ENCODE measurements around the gene SLC34A3. TPM values are rescaled to one million over a fixed set of nuclear protein-coding genes. Genes with fewer than 3 reads are reported as not detected.

The SLC34A3 gene
- total RNA-seq, 2 experiments from 2014 or later = not detected

DNA sequence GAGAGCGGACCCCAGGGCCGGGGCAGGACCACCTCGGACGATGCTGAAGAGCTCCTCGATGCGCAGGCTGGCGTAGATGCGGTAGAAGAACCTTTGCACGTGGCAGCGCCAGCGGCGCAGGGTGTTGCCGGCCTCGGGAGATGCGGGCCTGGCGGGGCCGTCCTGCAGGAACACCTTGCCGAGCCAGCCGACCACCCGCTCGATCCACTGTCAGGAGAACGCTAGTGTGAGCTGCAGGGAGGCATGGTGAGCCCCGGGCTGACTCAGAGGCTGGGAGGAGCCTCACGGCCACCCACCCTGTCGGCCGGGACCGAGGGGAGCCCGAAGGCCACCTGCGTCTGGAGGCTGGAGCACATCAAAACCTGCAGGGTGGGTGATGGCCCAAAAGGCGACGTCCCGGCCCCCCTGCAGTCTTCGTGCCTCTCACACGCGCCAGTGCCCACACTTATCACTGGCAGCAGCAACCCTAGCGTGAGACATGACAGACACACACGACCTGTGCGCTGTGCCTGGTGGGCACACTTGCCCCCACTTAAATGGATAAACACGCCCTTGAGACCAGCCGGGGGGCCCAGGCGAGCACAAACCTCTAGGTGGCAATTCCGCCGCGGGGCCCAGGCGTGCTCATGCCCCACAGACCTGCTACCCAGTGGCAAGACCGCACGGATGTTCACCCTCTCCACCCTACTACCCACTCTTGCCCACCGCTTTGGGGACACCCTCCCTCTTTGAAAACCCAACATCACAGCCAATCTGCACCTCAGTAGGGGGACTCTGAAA, 45.6 kb upstream of the SLC34A3 start:
- ATAC-seq (no peak), DNase-seq (no peak)
- no peak overlapping the region for H3K4me3 Mint-ChIP-seq
- intact Hi-C loops (cut with micrococcal nuclease) = no loop called here
- H3K27me3 Mint-ChIP-seq = no peaks in the 10 kb centered on the region
- peaks cover 8% of the 10 kb centered on the region for H3K36me3 Mint-ChIP-seq (ENCODE audit: low read depth)
- peaks cover 26% of the 10 kb centered on the region for H3K4me1 Mint-ChIP-seq (ENCODE audit: low read depth)
- H3K27ac Mint-ChIP-seq = no peak overlapping the region
- TF ChIP-seq, protein P1, sequence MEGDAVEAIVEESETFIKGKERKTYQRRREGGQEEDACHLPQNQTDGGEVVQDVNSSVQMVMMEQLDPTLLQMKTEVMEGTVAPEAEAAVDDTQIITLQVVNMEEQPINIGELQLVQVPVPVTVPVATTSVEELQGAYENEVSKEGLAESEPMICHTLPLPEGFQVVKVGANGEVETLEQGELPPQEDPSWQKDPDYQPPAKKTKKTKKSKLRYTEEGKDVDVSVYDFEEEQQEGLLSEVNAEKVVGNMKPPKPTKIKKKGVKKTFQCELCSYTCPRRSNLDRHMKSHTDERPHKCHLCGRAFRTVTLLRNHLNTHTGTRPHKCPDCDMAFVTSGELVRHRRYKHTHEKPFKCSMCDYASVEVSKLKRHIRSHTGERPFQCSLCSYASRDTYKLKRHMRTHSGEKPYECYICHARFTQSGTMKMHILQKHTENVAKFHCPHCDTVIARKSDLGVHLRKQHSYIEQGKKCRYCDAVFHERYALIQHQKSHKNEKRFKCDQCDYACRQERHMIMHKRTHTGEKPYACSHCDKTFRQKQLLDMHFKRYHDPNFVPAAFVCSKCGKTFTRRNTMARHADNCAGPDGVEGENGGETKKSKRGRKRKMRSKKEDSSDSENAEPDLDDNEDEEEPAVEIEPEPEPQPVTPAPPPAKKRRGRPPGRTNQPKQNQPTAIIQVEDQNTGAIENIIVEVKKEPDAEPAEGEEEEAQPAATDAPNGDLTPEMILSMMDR (IDR thresholded peaks at IDR 0.05) = no peak
- no peaks in the 10 kb centered on the region for H3K9me3 Mint-ChIP-seq
- ChIA-PET POLR2A (interaction anchor here (1.0 kb wide), 1 partner anchor 10 kb away, joined by 3 read pairs; no protein-coding TSS in a partner anchor), CTCF (no interaction called here)

DNA sequence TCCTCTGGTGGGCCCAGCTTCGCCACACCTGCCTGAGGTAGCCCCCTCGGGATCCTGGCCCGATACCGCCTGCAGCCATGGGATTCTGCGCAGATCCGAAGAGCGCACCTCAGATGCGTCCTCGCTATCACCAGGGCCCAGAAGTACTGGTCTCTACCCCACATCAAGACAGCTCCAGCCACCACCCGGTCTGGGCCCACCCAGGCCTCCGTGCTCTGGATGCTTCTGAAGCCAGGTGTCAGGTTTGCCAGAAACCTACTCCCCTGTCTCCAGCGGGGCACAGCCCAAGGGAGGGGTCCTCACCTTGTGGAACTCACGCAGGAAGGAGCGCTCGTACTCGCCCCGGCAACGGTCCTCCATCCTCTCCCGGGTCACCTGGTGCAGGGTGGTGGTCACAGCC, 44.8 kb upstream of the SLC34A3 start:
- CTCF ChIA-PET = interaction anchor here (1.1 kb wide), 1 partner anchor 9 kb away, joined by 4 read pairs; no protein-coding TSS in a partner anchor
- DNase-seq = no peak
- H3K4me3 Mint-ChIP-seq = no peak overlapping the region
- peaks cover 10% of the 10 kb centered on the region for H3K36me3 Mint-ChIP-seq (ENCODE audit: low read depth)
- H3K9me3 Mint-ChIP-seq = no peaks in the 10 kb centered on the region
- intact Hi-C loops (cut with micrococcal nuclease) = no loop called here
- POLR2A ChIA-PET = interaction anchor here (1.6 kb wide), 1 partner anchor 8 kb away, joined by 3 read pairs; no protein-coding TSS in a partner anchor
- H3K27ac Mint-ChIP-seq = no peak overlapping the region
- no peak for ATAC-seq
- H3K4me1 Mint-ChIP-seq (ENCODE audit: low read depth) = peaks cover 32% of the 10 kb centered on the region
- H3K27me3 Mint-ChIP-seq = no peaks in the 10 kb centered on the region
- TF ChIP-seq, protein P1 (IDR thresholded peaks at IDR 0.05) = no peak

DNA sequence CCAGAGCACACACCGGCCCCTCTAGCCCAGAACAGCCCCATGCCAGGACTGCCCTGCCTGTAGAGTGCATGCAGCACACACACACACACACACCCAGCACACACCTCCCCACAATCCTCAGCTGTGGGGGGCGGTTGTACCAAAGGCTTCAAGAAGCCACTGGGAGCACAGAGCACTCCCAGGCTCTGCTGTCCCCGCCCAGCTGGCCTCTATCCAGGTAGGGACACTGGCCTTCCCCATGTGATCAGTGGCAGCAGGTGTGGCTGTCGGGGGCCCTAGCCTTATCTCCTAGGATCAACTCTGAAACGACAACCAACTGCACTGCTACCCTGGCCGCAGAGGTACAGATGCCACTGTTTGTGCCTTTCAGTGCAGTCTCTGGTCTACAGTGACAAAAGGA, 44.3 kb upstream of the SLC34A3 start:
- no peak for ATAC-seq
- TF ChIP-seq, protein P1 (IDR thresholded peaks at IDR 0.05) = no peak
- CTCF ChIA-PET = interaction anchor here (1.1 to 1.6 kb wide), 2 partner anchors 10 to 50 kb away, joined by 4 to 6 read pairs; no protein-coding TSS in a partner anchor
- intact Hi-C loops (cut with micrococcal nuclease) = no loop called here
- POLR2A ChIA-PET = interaction anchor here (1.6 to 4.0 kb wide), 3 partner anchors 8 to 57 kb away, joined by 3 to 28 read pairs (median 16); no protein-coding TSS in a partner anchor
- no peak for DNase-seq
- Mint-ChIP-seq H3K4me3 (peak overlapping the region; percentile 91), H3K27ac (no peak overlapping the region), H3K36me3 (ENCODE audit: low read depth) (peaks cover 10% of the 10 kb centered on the region), H3K9me3 (no peaks in the 10 kb centered on the region), H3K4me1 (ENCODE audit: low read depth) (peaks cover 32% of the 10 kb centered on the region), H3K27me3 (no peaks in the 10 kb centered on the region)

DNA sequence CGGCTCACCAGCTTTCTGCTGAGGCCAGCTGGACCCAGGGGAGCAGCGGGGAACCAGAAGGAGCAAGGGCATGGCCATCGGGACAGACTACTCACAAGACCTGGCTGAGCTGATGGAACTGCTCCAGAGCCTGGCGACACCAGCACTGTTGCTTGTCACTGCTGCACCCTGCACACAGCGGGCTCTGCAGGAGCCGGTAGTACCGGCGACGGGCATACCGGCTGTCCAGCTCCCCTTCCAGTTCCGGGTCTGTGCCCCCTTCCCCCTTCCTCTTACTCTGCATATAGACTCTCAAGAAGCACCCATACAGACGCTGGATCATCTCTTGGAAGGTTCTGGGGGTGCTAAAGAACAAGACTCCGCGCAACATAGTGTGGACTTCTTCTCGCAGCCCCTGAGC, 43.3 kb upstream of the SLC34A3 start:
- H3K4me3 Mint-ChIP-seq = peak overlapping the region; percentile 91
- TF ChIP-seq, protein P1 (IDR thresholded peaks at IDR 0.05) = no peak
- ChIA-PET POLR2A (interaction anchor here (0.8 to 4.0 kb wide), 9 partner anchors 9 to 117 kb away, joined by 3 to 28 read pairs (median 3); partner anchors contain the start of gene TMEM203), CTCF (interaction anchor here (1.3 to 2.2 kb wide), 3 partner anchors 17 to 49 kb away, joined by 3 to 11 read pairs (median 6); no protein-coding TSS in a partner anchor)
- ATAC-seq = no peak
- peaks cover 32% of the 10 kb centered on the region for H3K4me1 Mint-ChIP-seq (ENCODE audit: low read depth)
- intact Hi-C loops (cut with micrococcal nuclease) = no loop called here
- peak overlapping the region; percentile 91 for H3K27ac Mint-ChIP-seq
- no peaks in the 10 kb centered on the region for H3K9me3 Mint-ChIP-seq
- peaks cover 6% of the 10 kb centered on the region for H3K36me3 Mint-ChIP-seq (ENCODE audit: low read depth)
- no peak for DNase-seq
- H3K27me3 Mint-ChIP-seq = no peaks in the 10 kb centered on the region

DNA sequence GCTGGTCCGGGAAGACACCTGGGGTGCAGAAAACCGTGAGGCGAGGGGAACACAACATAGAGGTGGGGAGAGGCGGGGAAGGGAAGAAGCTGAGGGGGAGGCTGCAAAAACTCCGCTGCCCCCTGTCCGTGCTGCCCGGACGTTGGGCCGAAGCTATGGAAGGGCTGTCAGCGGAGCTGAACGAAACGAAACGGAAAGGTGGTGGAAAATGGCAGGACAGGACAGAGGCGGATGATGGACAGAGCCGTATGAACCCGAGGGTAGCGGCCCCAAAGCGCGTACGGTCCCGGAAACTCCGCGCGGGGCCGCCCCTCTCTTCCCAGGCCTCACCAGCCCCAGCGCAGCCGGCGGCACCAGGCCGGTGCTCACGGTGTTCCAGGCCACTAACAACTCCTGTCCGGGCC, 42.6 kb upstream of the SLC34A3 start:
- ATAC-seq = peak; percentile 12
- ChIA-PET POLR2A (interaction anchor here (0.6 to 4.0 kb wide), 12 partner anchors 11 to 312 kb away, joined by 3 to 28 read pairs (median 4); partner anchors contain the start of gene TMEM203), CTCF (interaction anchor here (1.3 to 2.2 kb wide), 8 partner anchors 11 to 56 kb away, joined by 3 to 11 read pairs (median 6); partner anchors contain the start of gene RNF224)
- intact Hi-C loops (cut with micrococcal nuclease) = no loop called here
- TF ChIP-seq, protein P1 (IDR thresholded peaks at IDR 0.05) = no peak
- H3K27ac Mint-ChIP-seq = peak overlapping the region; percentile 91
- no peaks in the 10 kb centered on the region for H3K27me3 Mint-ChIP-seq
- peaks cover 6% of the 10 kb centered on the region for H3K36me3 Mint-ChIP-seq (ENCODE audit: low read depth)
- no peak for DNase-seq
- H3K4me3 Mint-ChIP-seq = peak overlapping the region; percentile 91
- H3K4me1 Mint-ChIP-seq (ENCODE audit: low read depth) = peaks cover 32% of the 10 kb centered on the region
- no peaks in the 10 kb centered on the region for H3K9me3 Mint-ChIP-seq

Measured in activated CD8-positive, alpha-beta T cell treated with anti-CD3 and anti-CD28 coated beads for 36 hours (primary cell).